ENCODE measurements around the gene OR56A5.
"Not testable (repeated sequence)": the region's sequence is repeated elsewhere in the genome, so short reads cannot be mapped to it uniquely, and the experiment has no call there.

OR56A5 gene

GRCh38 chr11:5973530-5973929 is 5.2 kb upstream of the OR56A5 start:
- no peaks in the 10 kb centered on the region for H3K9me3 ChIP-seq (ENCODE audit: insufficient read depth, low read depth, low read length)
- H3K79me1 ChIP-seq (ENCODE audit: low read length) = no peaks in the 10 kb centered on the region
- no peak overlapping the region for H3K4me2 ChIP-seq (ENCODE audit: low read length)
- no peak overlapping the region for H2BK12ac ChIP-seq (ENCODE audit: low read length)
- H2BK5ac ChIP-seq (ENCODE audit: low read depth, low read length, poor library complexity) = no peak overlapping the region
- WGBS (ENCODE audit: extremely low coverage, insufficient coverage, insufficient read length) = no CpG with 5 or more reads among the region's 1 CpG
- no peak overlapping the region for H2BK120ac ChIP-seq (ENCODE audit: insufficient read depth, low read length, poor library complexity)
- H3K27ac ChIP-seq (ENCODE audit: low read depth, low read length) = no peak overlapping the region
- H3K18ac ChIP-seq (ENCODE audit: low read length) = no peak overlapping the region
- H3K4me3 ChIP-seq (ENCODE audit: low read depth, low read length) = no peak overlapping the region
- no peak overlapping the region for H3K14ac ChIP-seq (ENCODE audit: low read length)
- H2AK5ac ChIP-seq (ENCODE audit: low read length) = no peak overlapping the region
- H4K8ac ChIP-seq (ENCODE audit: low read depth, low read length) = no peak overlapping the region
- no peak for DNase-seq
- H2AFZ ChIP-seq (ENCODE audit: insufficient read depth, low read length, poor library complexity) = no peak overlapping the region
- no peaks in the 10 kb centered on the region for H3K36me3 ChIP-seq (ENCODE audit: control insufficient read depth in 1 of 2, insufficient read depth in 2 of 2, low read length in 2 of 2)
- no peak overlapping the region for H3K23ac ChIP-seq (ENCODE audit: low read length)
- no peaks in the 10 kb centered on the region for H3K4me1 ChIP-seq (ENCODE audit: control insufficient read depth in 1 of 2, insufficient read depth in 2 of 2, low read length in 2 of 2)
- H3K79me2 ChIP-seq (ENCODE audit: control insufficient read depth, insufficient read depth, low read length, poor library complexity) = no peaks in the 10 kb centered on the region
- no peak overlapping the region for H4K12ac ChIP-seq (ENCODE audit: low read depth, low read length)
- no peak overlapping the region for H3K9ac ChIP-seq (ENCODE audit: low read length)
- no peak overlapping the region for H4K91ac ChIP-seq (ENCODE audit: low read depth, low read length)
- H3K27me3 ChIP-seq (ENCODE audit: insufficient read depth, low read length) = no peaks in the 10 kb centered on the region
- no peak overlapping the region for H3K4ac ChIP-seq (ENCODE audit: low read depth, low read length)

GRCh38 chr11:5967708-5968107 is 586 bp downstream of the OR56A5 start:
- Histone ChIP-seq H3K27me3 (ENCODE audit: insufficient read depth, low read length) (no peaks in the 10 kb centered on the region), H3K4ac (ENCODE audit: low read depth, low read length) (no peak overlapping the region), H2BK12ac (ENCODE audit: low read length) (no peak overlapping the region), H3K14ac (ENCODE audit: low read length) (no peak overlapping the region), H3K18ac (ENCODE audit: low read length) (no peak overlapping the region), H3K23ac (ENCODE audit: low read length) (no peak overlapping the region), H4K12ac (ENCODE audit: low read depth, low read length) (no peak overlapping the region), H3K27ac (ENCODE audit: low read depth, low read length) (no peak overlapping the region), H3K79me1 (ENCODE audit: low read length) (no peaks in the 10 kb centered on the region), H2BK5ac (ENCODE audit: low read depth, low read length, poor library complexity) (no peak overlapping the region), H3K4me1 (ENCODE audit: control insufficient read depth in 1 of 2, insufficient read depth in 2 of 2, low read length in 2 of 2) (no peaks in the 10 kb centered on the region), H4K91ac (ENCODE audit: low read depth, low read length) (no peak overlapping the region), H2BK120ac (ENCODE audit: insufficient read depth, low read length, poor library complexity) (no peak overlapping the region), H2AFZ (ENCODE audit: insufficient read depth, low read length, poor library complexity) (no peak overlapping the region), H3K9me3 (ENCODE audit: insufficient read depth, low read depth, low read length) (peaks cover 3% of the 10 kb centered on the region), H3K79me2 (ENCODE audit: control insufficient read depth, insufficient read depth, low read length, poor library complexity) (no peaks in the 10 kb centered on the region), H3K36me3 (ENCODE audit: control insufficient read depth in 1 of 2, insufficient read depth in 2 of 2, low read length in 2 of 2) (no peaks in the 10 kb centered on the region), H3K9ac (ENCODE audit: low read length) (no peak overlapping the region), H3K4me2 (ENCODE audit: low read length) (no peak overlapping the region), H4K8ac (ENCODE audit: low read depth, low read length) (no peak overlapping the region), H2AK5ac (ENCODE audit: low read length) (no peak overlapping the region), H3K4me3 (ENCODE audit: low read depth, low read length) (no peak overlapping the region)
- WGBS (ENCODE audit: extremely low coverage, insufficient coverage, insufficient read length) = no CpG with 5 or more reads among the region's 3 CpGs
- no peak for DNase-seq

GRCh38 chr11:5966958-5967357 is 1.3 kb downstream of the OR56A5 start:
- Histone ChIP-seq H2BK5ac (ENCODE audit: low read depth, low read length, poor library complexity) (no peak overlapping the region), H3K27me3 (ENCODE audit: insufficient read depth, low read length) (no peaks in the 10 kb centered on the region), H3K4me3 (ENCODE audit: low read depth, low read length) (no peak overlapping the region), H3K79me1 (ENCODE audit: low read length) (no peaks in the 10 kb centered on the region), H3K14ac (ENCODE audit: low read length) (no peak overlapping the region), H2BK12ac (ENCODE audit: low read length) (no peak overlapping the region), H2BK120ac (ENCODE audit: insufficient read depth, low read length, poor library complexity) (no peak overlapping the region), H3K27ac (ENCODE audit: low read depth, low read length) (no peak overlapping the region), H3K23ac (ENCODE audit: low read length) (no peak overlapping the region), H3K4me1 (ENCODE audit: control insufficient read depth in 1 of 2, insufficient read depth in 2 of 2, low read length in 2 of 2) (no peaks in the 10 kb centered on the region), H3K79me2 (ENCODE audit: control insufficient read depth, insufficient read depth, low read length, poor library complexity) (no peaks in the 10 kb centered on the region), H4K8ac (ENCODE audit: low read depth, low read length) (no peak overlapping the region), H3K36me3 (ENCODE audit: control insufficient read depth in 1 of 2, insufficient read depth in 2 of 2, low read length in 2 of 2) (no peaks in the 10 kb centered on the region), H3K4ac (ENCODE audit: low read depth, low read length) (no peak overlapping the region), H2AFZ (ENCODE audit: insufficient read depth, low read length, poor library complexity) (no peak overlapping the region), H3K9me3 (ENCODE audit: insufficient read depth, low read depth, low read length) (peaks cover 3% of the 10 kb centered on the region), H4K12ac (ENCODE audit: low read depth, low read length) (no peak overlapping the region), H2AK5ac (ENCODE audit: low read length) (no peak overlapping the region), H4K91ac (ENCODE audit: low read depth, low read length) (no peak overlapping the region), H3K18ac (ENCODE audit: low read length) (no peak overlapping the region), H3K9ac (ENCODE audit: low read length) (no peak overlapping the region), H3K4me2 (ENCODE audit: low read length) (no peak overlapping the region)
- WGBS (ENCODE audit: extremely low coverage, insufficient coverage, insufficient read length) = no CpG with 5 or more reads among the region's 2 CpGs
- DNase-seq = no peak

GRCh38 chr11:5960704-5961320 is 7.5 kb downstream of the OR56A5 start:
- DNase-seq; H3K9ac ChIP-seq (ENCODE audit: low read length); H4K12ac ChIP-seq (ENCODE audit: low read depth, low read length); H3K4ac ChIP-seq (ENCODE audit: low read depth, low read length); H4K8ac ChIP-seq (ENCODE audit: low read depth, low read length); H2BK5ac ChIP-seq (ENCODE audit: low read depth, low read length, poor library complexity); H3K4me1 ChIP-seq (ENCODE audit: control insufficient read depth in 1 of 2, insufficient read depth in 2 of 2, low read length in 2 of 2); H3K23ac ChIP-seq (ENCODE audit: low read length); H3K27me3 ChIP-seq (ENCODE audit: insufficient read depth, low read length); H2AK5ac ChIP-seq (ENCODE audit: low read length); H3K14ac ChIP-seq (ENCODE audit: low read length); H4K91ac ChIP-seq (ENCODE audit: low read depth, low read length); H3K36me3 ChIP-seq (ENCODE audit: control insufficient read depth in 1 of 2, insufficient read depth in 2 of 2, low read length in 2 of 2); H3K27ac ChIP-seq (ENCODE audit: low read depth, low read length); H3K79me1 ChIP-seq (ENCODE audit: low read length); H2BK12ac ChIP-seq (ENCODE audit: low read length); H3K9me3 ChIP-seq (ENCODE audit: insufficient read depth, low read depth, low read length); H3K18ac ChIP-seq (ENCODE audit: low read length); H3K79me2 ChIP-seq (ENCODE audit: control insufficient read depth, insufficient read depth, low read length, poor library complexity); H3K4me3 ChIP-seq (ENCODE audit: low read depth, low read length); H3K4me2 ChIP-seq (ENCODE audit: low read length); H2AFZ ChIP-seq (ENCODE audit: insufficient read depth, low read length, poor library complexity); H2BK120ac ChIP-seq (ENCODE audit: insufficient read depth, low read length, poor library complexity): not testable (repeated sequence)
- no CpG with 5 or more reads among the region's 40 CpGs for WGBS (ENCODE audit: extremely low coverage, insufficient coverage, insufficient read length)
